Kidney (tissue), 14 donors: Measurements from ENCODE around the gene DCPS. TPM values are rescaled to one million over a fixed set of nuclear protein-coding genes. Genes with fewer than 3 reads are reported as not detected.

Experiments
- DNase-seq, 5 donors: peaks; one replicate each; pipeline ENCODE4 v3.0.0-alpha.2; 2013 to 2020
- FAIRE-seq: peaks from 2 replicates; lab custom pipeline; 2012; peaks lifted over from hg19 to GRCh38; lab: Jason Lieb, UNC
- H3K27ac ChIP-seq, 2 donors: one replicate each; pipeline ENCODE4 v1.7.0; 2013; ENCODE audit warnings: low read depth in 2 of 2, low read length in 2 of 2, inconsistent platforms in 1 of 2
- H3K27me3 ChIP-seq: one replicate; pipeline ENCODE4 v1.7.1; 2013; ENCODE audit warnings: low read length, inconsistent platforms; ENCODE audit not compliant: control insufficient read depth, insufficient read depth
- H3K36me3 ChIP-seq, 3 donors: one replicate each; pipeline versions ENCODE4 v1.7.0 to v1.7.1; 2013; ENCODE audit warnings: low read length in 3 of 3, control low read depth in 1 of 3, inconsistent platforms in 1 of 3; ENCODE audit not compliant: insufficient read depth in 3 of 3, control insufficient read depth in 2 of 3
- H3K4me1 ChIP-seq, 3 donors: one replicate each; pipeline versions ENCODE4 v1.7.0 to v1.7.1; 2013; ENCODE audit warnings: low read length in 3 of 3, inconsistent platforms in 1 of 3, low read depth in 1 of 3; ENCODE audit not compliant: control insufficient read depth in 2 of 3, insufficient read depth in 2 of 3
- H3K4me3 ChIP-seq, 3 donors: one replicate each; pipeline versions ENCODE4 v1.7.0 to v1.8.1; 2013; ENCODE audit warnings: low read length in 3 of 3, control low read depth in 1 of 3, inconsistent platforms in 1 of 3
- H3K9ac ChIP-seq, 3 donors: one replicate each; pipeline versions ENCODE4 v1.7.0 to v1.7.1; 2013; ENCODE audit warnings: low read length in 3 of 3, control low read depth in 1 of 3, inconsistent platforms in 1 of 3
- H3K9me3 ChIP-seq, 3 donors: one replicate each; pipeline versions ENCODE4 v1.7.0 to v1.7.1; 2013; ENCODE audit warnings: low read length in 3 of 3, control low read depth in 1 of 3, inconsistent platforms in 1 of 3; ENCODE audit not compliant: control insufficient read depth in 2 of 3, insufficient read depth in 1 of 3
- CTCF ChIP-seq: IDR thresholded peaks from 3 replicates; pipeline ENCODE4 v1.5.1; 2012; ENCODE audit warnings: mild to moderate bottlenecking, moderate library complexity, borderline replicate concordance; ENCODE audit not compliant: insufficient read depth; ENCODE audit errors: extremely low read depth
- intact Hi-C: fragments of 100-400 bp; cut with DNase I; formaldehyde crosslinking; loops from one replicate; pipeline ENCODE4 v1.11.1; 2022
- polyA plus RNA-seq: library from polyadenylated mRNA; stranded (reverse); fragments of 350-450 nt; fragmentation: Illumina TruSeq; extraction: RNeasy Lipid Tissue Mini Kit (QIAGEN cat#74804); gene quantifications from one replicate; pipeline ENCODE4 v1.2.3, GENCODE V29; 2014; ENCODE audit warnings: low read depth, low replicate concordance; ENCODE audit not compliant: insufficient read depth
- total RNA-seq: library from RNA; stranded (reverse); fragmentation: NEBNext Ultra II Directional; extraction: Animal tissue kit (Norgen Biotek cat#: 25700); gene quantifications from one replicate; pipeline ENCODE4 v1.2.1, GENCODE V29; 2021
- donor health status: control.
- donor health status: control.
- donor health status: control.
- donor health status: control.
- donor health status: control.
- donor health status: DM: yes; HTN: yes; CAD: no.
- donor health status: Normal renal cell carcinoma (clear cell type).

Gene DCPS
- total and polyA plus RNA-seq, 2 donors from 2014 or later: 23.9 to 24.2 TPM

GRCh38 chr11:126391970-126392632, 88.2 kb downstream of the DCPS start:
- H3K27me3 ChIP-seq: no peaks in the 10 kb centered on the region
- no peak overlapping the region for H3K27ac ChIP-seq
- no peak for TF ChIP-seq CTCF
- H3K4me1 ChIP-seq: peaks cover 0 to 5% (median 0%) of the 10 kb centered on the region in 3 donors
- H3K9ac ChIP-seq: peak overlapping the region in 1 of 3 donors; percentile 56
- H3K9me3 ChIP-seq: no peaks in the 10 kb centered on the region
- DNase-seq (no peak), FAIRE-seq (no peak)
- H3K4me3 ChIP-seq: no peak overlapping the region
- intact Hi-C loops: no loop called here
- no peaks in the 10 kb centered on the region for H3K36me3 ChIP-seq

GRCh38 chr11:126392633-126393013, 88.8 kb downstream of the DCPS start:
- intact Hi-C loops: no loop called here
- Histone ChIP-seq H3K4me3 (no peak overlapping the region), H3K9ac (peak overlapping the region in 1 of 3 donors; percentile 56), H3K27ac (no peak overlapping the region), H3K36me3 (no peaks in the 10 kb centered on the region), H3K4me1 (peaks cover 0 to 5% (median 0%) of the 10 kb centered on the region in 3 donors), H3K9me3 (no peaks in the 10 kb centered on the region), H3K27me3 (no peaks in the 10 kb centered on the region)
- no peak for TF ChIP-seq CTCF
- DNase-seq (peak in 1 of 5 donors; percentile 64), FAIRE-seq (no peak)

GRCh38 chr11:126393143-126393542, 89.3 kb downstream of the DCPS start:
- TF ChIP-seq CTCF: no peak
- FAIRE-seq: no peak
- intact Hi-C loops: no loop called here
- Histone ChIP-seq H3K9ac (no peak overlapping the region), H3K4me1 (peaks cover 0 to 5% (median 0%) of the 10 kb centered on the region in 3 donors), H3K27me3 (no peaks in the 10 kb centered on the region), H3K4me3 (no peak overlapping the region), H3K9me3 (no peaks in the 10 kb centered on the region), H3K36me3 (no peaks in the 10 kb centered on the region), H3K27ac (no peak overlapping the region)
- DNase-seq: no peak
